Measurements from ENCODE around the gene SPOCK1.

The SPOCK1 gene

GRCh38 chr5:137203011-137203632 lies 296.0 kb downstream of the SPOCK1 start:
- no peak overlapping the region for H3K4me3 ChIP-seq (ENCODE audit: control insufficient read depth, low read depth, low read length)
- DNase-seq (ENCODE audit: low read depth), result no peak
- no peak for TF ChIP-seq CTCF (conservative IDR thresholded peaks at IDR 0.05; ENCODE audit: control insufficient read depth, insufficient read depth, low read depth, low read length)

GRCh38 chr5:137201876-137202275 lies 297.2 kb downstream of the SPOCK1 start:
- H3K4me3 ChIP-seq (ENCODE audit: control insufficient read depth, low read depth, low read length), result no peak overlapping the region
- peak; percentile 99 for DNase-seq (ENCODE audit: low read depth)
- TF ChIP-seq CTCF (conservative IDR thresholded peaks at IDR 0.05; ENCODE audit: control insufficient read depth, insufficient read depth, low read depth, low read length), result peak; percentile 92

- no peak for TF ChIP-seq CTCF (conservative IDR thresholded peaks at IDR 0.05; ENCODE audit: control insufficient read depth, insufficient read depth, low read depth, low read length)
- H3K4me3 ChIP-seq (ENCODE audit: control insufficient read depth, low read depth, low read length), result no peak overlapping the region
- no peak for DNase-seq (ENCODE audit: low read depth)
Measured at GRCh38 chr5:137200906-137201700, 298.0 kb downstream of the SPOCK1 start.

GRCh38 chr5:137199966-137200365 lies 299.2 kb downstream of the SPOCK1 start:
- H3K4me3 ChIP-seq (ENCODE audit: control insufficient read depth, low read depth, low read length), result no peak overlapping the region
- peak; percentile 81 for DNase-seq (ENCODE audit: low read depth)
- TF ChIP-seq CTCF (conservative IDR thresholded peaks at IDR 0.05; ENCODE audit: control insufficient read depth, insufficient read depth, low read depth, low read length), result peak; percentile 33

- H3K4me3 ChIP-seq (ENCODE audit: control insufficient read depth, low read depth, low read length), result no peak overlapping the region
- no peak for DNase-seq (ENCODE audit: low read depth)
- no peak for TF ChIP-seq CTCF (conservative IDR thresholded peaks at IDR 0.05; ENCODE audit: control insufficient read depth, insufficient read depth, low read depth, low read length)
Measured at GRCh38 chr5:137199201-137199600, 299.9 kb downstream of the SPOCK1 start.

GRCh38 chr5:137195483-137195882 lies 303.6 kb downstream of the SPOCK1 start:
- DNase-seq (ENCODE audit: low read depth), result no peak

More at GRCh38 chr5:137195483-137195882, 303.6 kb downstream of the SPOCK1 start:
- TF ChIP-seq CTCF (conservative IDR thresholded peaks at IDR 0.05; ENCODE audit: control insufficient read depth, insufficient read depth, low read depth, low read length), result no peak
- H3K4me3 ChIP-seq (ENCODE audit: control insufficient read depth, low read depth, low read length), result no peak overlapping the region

All from fibroblast of mammary gland (primary cell).